ENCODE results near the gene MLN.

MLN gene

GRCh38 chr6:33824461-33825154 is 20.8 kb upstream of the MLN start:
- TF ChIP-seq, protein P1, sequence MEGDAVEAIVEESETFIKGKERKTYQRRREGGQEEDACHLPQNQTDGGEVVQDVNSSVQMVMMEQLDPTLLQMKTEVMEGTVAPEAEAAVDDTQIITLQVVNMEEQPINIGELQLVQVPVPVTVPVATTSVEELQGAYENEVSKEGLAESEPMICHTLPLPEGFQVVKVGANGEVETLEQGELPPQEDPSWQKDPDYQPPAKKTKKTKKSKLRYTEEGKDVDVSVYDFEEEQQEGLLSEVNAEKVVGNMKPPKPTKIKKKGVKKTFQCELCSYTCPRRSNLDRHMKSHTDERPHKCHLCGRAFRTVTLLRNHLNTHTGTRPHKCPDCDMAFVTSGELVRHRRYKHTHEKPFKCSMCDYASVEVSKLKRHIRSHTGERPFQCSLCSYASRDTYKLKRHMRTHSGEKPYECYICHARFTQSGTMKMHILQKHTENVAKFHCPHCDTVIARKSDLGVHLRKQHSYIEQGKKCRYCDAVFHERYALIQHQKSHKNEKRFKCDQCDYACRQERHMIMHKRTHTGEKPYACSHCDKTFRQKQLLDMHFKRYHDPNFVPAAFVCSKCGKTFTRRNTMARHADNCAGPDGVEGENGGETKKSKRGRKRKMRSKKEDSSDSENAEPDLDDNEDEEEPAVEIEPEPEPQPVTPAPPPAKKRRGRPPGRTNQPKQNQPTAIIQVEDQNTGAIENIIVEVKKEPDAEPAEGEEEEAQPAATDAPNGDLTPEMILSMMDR (IDR thresholded peaks at IDR 0.05; ENCODE audit: extremely low read depth, missing control alignments): no peak

GRCh38 chr6:33823806-33824205 is 20.0 kb upstream of the MLN start:
- no peak for DNase-seq (ENCODE audit: low spot score)
- TF ChIP-seq, protein P1 (IDR thresholded peaks at IDR 0.05; ENCODE audit: extremely low read depth, missing control alignments): no peak

More at GRCh38 chr6:33824461-33825154, 20.8 kb upstream of the MLN start:
- DNase-seq (ENCODE audit: low spot score): no peak

DNA sequence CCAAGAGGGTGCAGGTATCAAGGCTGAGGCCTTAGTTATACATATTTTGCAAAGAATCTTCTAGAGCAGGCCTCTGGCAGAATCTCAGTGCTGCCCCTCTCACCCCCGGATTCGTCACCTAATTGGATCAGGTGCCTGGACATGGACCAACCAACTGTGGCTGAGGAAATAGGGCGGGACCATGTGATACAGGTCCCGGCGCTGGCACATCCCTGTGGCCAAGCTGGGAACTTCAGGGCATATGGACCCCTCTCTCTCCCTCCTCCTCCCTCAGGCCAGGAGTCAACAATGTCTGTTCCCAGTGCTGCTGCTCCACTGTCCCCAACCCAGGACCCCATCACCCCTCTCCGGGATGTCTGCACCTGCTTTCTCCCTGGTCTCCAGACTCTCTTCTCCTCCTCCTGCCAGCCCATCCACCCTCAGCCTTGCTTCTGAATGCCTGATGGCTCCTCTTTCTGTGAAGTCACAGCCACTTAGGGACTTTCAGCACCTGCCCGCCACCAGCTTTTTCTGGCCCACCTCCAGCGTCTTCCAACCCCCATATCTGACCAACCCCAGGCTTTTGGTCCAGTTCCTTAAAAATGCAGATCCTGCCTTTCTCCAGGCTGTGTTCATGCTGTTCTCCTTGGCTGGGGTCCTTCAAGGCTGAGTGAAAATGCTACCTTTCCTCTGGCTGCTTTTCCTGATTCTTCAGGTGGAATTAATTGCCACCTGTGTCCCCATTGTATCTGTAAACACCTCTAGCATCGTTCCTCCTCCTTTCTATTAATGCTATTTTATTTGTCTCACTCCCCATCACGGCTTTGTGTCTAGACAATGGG is 19.0 kb upstream of the MLN start:
- DNase-seq (ENCODE audit: low spot score): no peak
- TF ChIP-seq, protein P1 (IDR thresholded peaks at IDR 0.05; ENCODE audit: extremely low read depth, missing control alignments): no peak

DNA sequence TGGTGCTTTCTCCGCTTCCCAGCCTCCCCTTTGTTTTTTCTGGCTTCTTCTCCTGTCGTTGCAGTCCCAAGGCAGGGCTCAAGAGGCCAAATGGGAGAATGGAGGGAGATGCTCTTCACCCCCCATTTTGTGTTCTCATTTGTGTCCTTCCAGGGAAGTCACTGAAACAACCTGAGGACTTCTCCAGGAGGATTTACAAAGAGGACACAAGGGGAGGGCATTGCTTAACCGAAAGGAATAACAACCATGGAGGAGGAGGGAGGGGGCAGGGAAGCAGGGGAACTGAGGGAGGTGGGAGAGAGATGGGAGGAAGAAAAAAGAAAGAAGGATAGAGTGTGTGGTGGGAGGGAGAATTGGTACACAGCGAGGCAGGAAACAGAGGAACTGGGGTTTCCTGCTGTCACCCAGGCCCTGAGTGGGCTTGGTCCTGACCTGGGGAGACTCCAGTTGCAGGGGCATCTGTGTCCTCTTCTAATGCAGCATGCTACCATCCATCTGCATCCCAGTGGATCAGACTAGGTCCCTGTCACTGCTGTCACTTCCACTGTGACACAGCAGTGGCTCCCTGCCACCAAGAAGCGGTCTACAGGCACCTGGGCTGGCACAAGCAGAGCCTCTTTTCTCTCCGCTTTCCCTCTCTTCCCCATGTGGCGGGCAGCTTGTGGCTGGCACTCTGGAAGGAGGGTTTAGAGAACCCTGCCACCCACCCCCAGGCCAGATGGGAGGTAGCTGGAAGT is 17.1 kb upstream of the MLN start:
- TF ChIP-seq, protein P1 (IDR thresholded peaks at IDR 0.05; ENCODE audit: extremely low read depth, missing control alignments): no peak
- no peak for DNase-seq (ENCODE audit: low spot score)

DNA sequence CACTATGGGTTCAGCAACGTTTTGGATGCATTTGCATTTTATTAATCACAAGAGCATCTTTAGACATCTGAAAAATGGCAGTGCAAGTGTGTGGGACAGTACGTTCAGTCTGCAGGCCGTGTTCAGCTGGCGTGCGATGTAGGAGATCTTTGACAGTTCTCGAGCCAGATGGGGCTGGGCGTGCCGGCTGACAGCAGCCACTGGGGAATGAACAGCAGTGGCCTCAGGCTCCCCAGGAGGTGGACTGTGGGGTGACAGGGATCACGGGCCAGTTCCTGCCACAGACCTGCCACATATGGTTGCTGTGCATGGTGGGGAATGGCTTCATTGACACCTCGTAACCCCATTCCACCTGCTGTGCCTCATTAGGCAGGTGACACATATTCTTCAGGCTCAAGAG is 16.4 kb upstream of the MLN start:
- TF ChIP-seq, protein P1 (IDR thresholded peaks at IDR 0.05; ENCODE audit: extremely low read depth, missing control alignments): no peak
- no peak for DNase-seq (ENCODE audit: low spot score)

- TF ChIP-seq, protein P1 (IDR thresholded peaks at IDR 0.05; ENCODE audit: extremely low read depth, missing control alignments): no peak
- no peak for DNase-seq (ENCODE audit: low spot score)
Observed at GRCh38 chr6:33819021-33819420, 15.2 kb upstream of the MLN start.

- DNase-seq (ENCODE audit: low spot score): no peak
Observed at GRCh38 chr6:33818293-33818692, 14.5 kb upstream of the MLN start.

More at GRCh38 chr6:33818293-33818692, 14.5 kb upstream of the MLN start:
- TF ChIP-seq, protein P1 (IDR thresholded peaks at IDR 0.05; ENCODE audit: extremely low read depth, missing control alignments): no peak
